ES-I3 (cell line): ENCODE measurements around the gene STEAP1B.

Source experiments
- H3K36me3 ChIP-seq: 2 replicates; pipeline ENCODE4 v1.6.1; 2013; ENCODE audit warnings: mild to moderate bottlenecking, low read length, control low read depth, moderate library complexity; ENCODE audit not compliant: insufficient read depth
- H3K4me1 ChIP-seq: 2 replicates; pipeline ENCODE4 v1.6.1; 2013; ENCODE audit warnings: mild to moderate bottlenecking, control low read depth, low read length; ENCODE audit not compliant: insufficient read depth
- H3K9ac ChIP-seq: 2 replicates; pipeline ENCODE4 v1.6.1; 2013; ENCODE audit warnings: low read depth, mild to moderate bottlenecking, low read length, moderate library complexity
- H3K9me3 ChIP-seq: 2 replicates; pipeline ENCODE4 v1.6.1; 2013; ENCODE audit warnings: mild to moderate bottlenecking, low read length, moderate library complexity; ENCODE audit not compliant: control insufficient read depth, insufficient read depth

STEAP1B gene

GRCh38 chr7:22485189-22485588 is 14.8 kb downstream of the STEAP1B start:
- H3K9ac ChIP-seq = no peak overlapping the region
- no peaks in the 10 kb centered on the region; the same call in 1 of the 2 replicates for H3K36me3 ChIP-seq
- peaks cover 7% of the 10 kb centered on the region; the same call in 1 of the 2 replicates for H3K4me1 ChIP-seq
- no peaks in the 10 kb centered on the region for H3K9me3 ChIP-seq

GRCh38 chr7:22482503-22482902 is 17.5 kb downstream of the STEAP1B start:
- Histone ChIP-seq H3K9ac (no peak overlapping the region), H3K9me3 (no peaks in the 10 kb centered on the region), H3K36me3 (no peaks in the 10 kb centered on the region; the same call in 1 of the 2 replicates), H3K4me1 (no peaks in the 10 kb centered on the region)

GRCh38 chr7:22481726-22482125 is 18.3 kb downstream of the STEAP1B start:
- Histone ChIP-seq H3K9ac (no peak overlapping the region), H3K4me1 (no peaks in the 10 kb centered on the region), H3K36me3 (no peaks in the 10 kb centered on the region; the same call in 1 of the 2 replicates), H3K9me3 (no peaks in the 10 kb centered on the region)

- no peaks in the 10 kb centered on the region; the same call in 1 of the 2 replicates for H3K36me3 ChIP-seq
- no peak overlapping the region for H3K9ac ChIP-seq
- H3K9me3 ChIP-seq = no peaks in the 10 kb centered on the region
- H3K4me1 ChIP-seq = no peaks in the 10 kb centered on the region
Measured at GRCh38 chr7:22480523-22481075, 19.4 kb downstream of the STEAP1B start.

- no peak overlapping the region for H3K9ac ChIP-seq
- H3K4me1 ChIP-seq = no peaks in the 10 kb centered on the region
- H3K9me3 ChIP-seq = no peaks in the 10 kb centered on the region
- H3K36me3 ChIP-seq = no peaks in the 10 kb centered on the region; the same call in 1 of the 2 replicates
Measured at GRCh38 chr7:22477876-22478450, 22.0 kb downstream of the STEAP1B start.

- H3K9me3 ChIP-seq = no peaks in the 10 kb centered on the region
- H3K9ac ChIP-seq = no peak overlapping the region
- no peaks in the 10 kb centered on the region for H3K4me1 ChIP-seq
- H3K36me3 ChIP-seq = no peaks in the 10 kb centered on the region; the same call in 1 of the 2 replicates
Measured at GRCh38 chr7:22477262-22477661, 22.7 kb downstream of the STEAP1B start.

GRCh38 chr7:22476824-22477223 is 23.2 kb downstream of the STEAP1B start:
- H3K4me1 ChIP-seq = no peaks in the 10 kb centered on the region
- H3K9me3 ChIP-seq = no peaks in the 10 kb centered on the region
- H3K36me3 ChIP-seq = no peaks in the 10 kb centered on the region; the same call in 1 of the 2 replicates
- no peak overlapping the region for H3K9ac ChIP-seq

GRCh38 chr7:22474645-22475044 is 25.3 kb downstream of the STEAP1B start:
- H3K9me3 ChIP-seq = no peaks in the 10 kb centered on the region
- H3K4me1 ChIP-seq = no peaks in the 10 kb centered on the region
- no peaks in the 10 kb centered on the region for H3K36me3 ChIP-seq
- H3K9ac ChIP-seq = no peak overlapping the region

- Histone ChIP-seq H3K9me3 (no peaks in the 10 kb centered on the region), H3K9ac (no peak overlapping the region), H3K36me3 (no peaks in the 10 kb centered on the region), H3K4me1 (no peaks in the 10 kb centered on the region)
Measured at GRCh38 chr7:22470981-22471380, 29.0 kb downstream of the STEAP1B start.

- no peak overlapping the region for H3K9ac ChIP-seq
- H3K4me1 ChIP-seq = no peaks in the 10 kb centered on the region
- H3K9me3 ChIP-seq = no peaks in the 10 kb centered on the region; the same call in 1 of the 2 replicates
- H3K36me3 ChIP-seq = no peaks in the 10 kb centered on the region
Measured at GRCh38 chr7:22469371-22470143, 30.4 kb downstream of the STEAP1B start.

- Histone ChIP-seq H3K9me3 (no peaks in the 10 kb centered on the region; the same call in 1 of the 2 replicates), H3K4me1 (no peaks in the 10 kb centered on the region), H3K36me3 (no peaks in the 10 kb centered on the region), H3K9ac (no peak overlapping the region)
Measured at GRCh38 chr7:22468609-22469008, 31.4 kb downstream of the STEAP1B start.

GRCh38 chr7:22464299-22464698 is 35.7 kb downstream of the STEAP1B start:
- Histone ChIP-seq H3K9ac (no peak overlapping the region), H3K9me3 (no peaks in the 10 kb centered on the region; the same call in 1 of the 2 replicates), H3K4me1 (no peaks in the 10 kb centered on the region), H3K36me3 (no peaks in the 10 kb centered on the region)

- no peaks in the 10 kb centered on the region for H3K36me3 ChIP-seq
- H3K9me3 ChIP-seq = no peaks in the 10 kb centered on the region; the same call in 1 of the 2 replicates
- no peaks in the 10 kb centered on the region for H3K4me1 ChIP-seq
- no peak overlapping the region for H3K9ac ChIP-seq
Measured at GRCh38 chr7:22460363-22460988, 39.5 kb downstream of the STEAP1B start.

GRCh38 chr7:22457471-22457870 is 42.5 kb downstream of the STEAP1B start:
- peaks cover 6% of the 10 kb centered on the region; the same call in 1 of the 2 replicates for H3K4me1 ChIP-seq

More at GRCh38 chr7:22457471-22457870, 42.5 kb downstream of the STEAP1B start:
- no peaks in the 10 kb centered on the region for H3K9me3 ChIP-seq
- no peaks in the 10 kb centered on the region for H3K36me3 ChIP-seq
- H3K9ac ChIP-seq = no peak overlapping the region
